ENCODE results near the gene EMX1.
A peak's percentile ranks its signal among the peaks of the same experiment; 100 is the strongest.

GRCh38 chr2:72893594-72894319 is 23.6 kb upstream of the EMX1 start:
- TF ChIP-seq CTCF (IDR thresholded peaks at IDR 0.05) (peak in 5 of 6 experiments; percentile 2 to 69 (median 58)), POLR2A (IDR thresholded peaks at IDR 0.05) (no peak)

Data from Peyer's patch (tissue), 4 donors.